GM21717 (cell line): ENCODE measurements around the gene NGEF.
"Not testable (repeated sequence)": the region's sequence is repeated elsewhere in the genome, so short reads cannot be mapped to it uniquely, and the experiment has no call there.

Experiments used
- ATAC-seq: cut with Tn5 transposase; IDR thresholded peaks from one replicate; pipeline ENCODE4 v1.9.1; 2021; ENCODE audit warnings: mild to moderate bottlenecking, moderate library complexity; ENCODE audit not compliant: unreplicated experiment

The NGEF gene

GRCh38 chr2:233013027-233013461, at the start of gene NGEF:
TSS of gene NGEF (minus strand) at chr2:233013256. CDS start at chr2:232974890, 38,366 bp downstream.
- ATAC-seq: no peak

GRCh38 chr2:233062451-233062850, 49.4 kb upstream of the NGEF start:
- no peak for ATAC-seq

- peak; percentile 33 for ATAC-seq
Observed at GRCh38 chr2:233061591-233062450, 48.8 kb upstream of the NGEF start.

GRCh38 chr2:233060980-233061590, 48.0 kb upstream of the NGEF start:
- peak; percentile 20 for ATAC-seq

GRCh38 chr2:233060501-233060979, 47.5 kb upstream of the NGEF start:
- no peak for ATAC-seq

GRCh38 chr2:233059797-233060500, 46.9 kb upstream of the NGEF start, which contains the start of gene INPP5D:
TSS of gene INPP5D (plus strand) at chr2:233060342. CDS start at chr2:233060479, 137 bp downstream.
- no peak for ATAC-seq

- ATAC-seq: no peak
Observed at GRCh38 chr2:233059547-233059796, 46.4 kb upstream of the NGEF start.

- no peak for ATAC-seq
Observed at GRCh38 chr2:233058717-233059546, 45.9 kb upstream of the NGEF start.

GRCh38 chr2:233056961-233057605, 44.0 kb upstream of the NGEF start:
- no peak for ATAC-seq

- no peak for ATAC-seq
Observed at GRCh38 chr2:233055362-233055761, 42.3 kb upstream of the NGEF start.

GRCh38 chr2:233053928-233054784, 41.1 kb upstream of the NGEF start:
- ATAC-seq: no peak

- ATAC-seq: not testable (repeated sequence)
Observed at GRCh38 chr2:233052517-233052916, 39.5 kb upstream of the NGEF start.

GRCh38 chr2:233051241-233052149, 38.4 kb upstream of the NGEF start:
- ATAC-seq: no peak

GRCh38 chr2:233049194-233049761, 36.2 kb upstream of the NGEF start:
- ATAC-seq: no peak

- ATAC-seq: no peak
Observed at GRCh38 chr2:233048569-233049193, 35.6 kb upstream of the NGEF start.

- ATAC-seq: no peak
Observed at GRCh38 chr2:233047667-233048066, 34.6 kb upstream of the NGEF start.

GRCh38 chr2:233047206-233047605, 34.1 kb upstream of the NGEF start:
- no peak for ATAC-seq
